SK-N-SH (cell line): Measurements from ENCODE around the gene NUDT14.

Source experiments
- CHD2 ChIP-seq: fragments of 150-350 bp; IDR thresholded peaks from 2 replicates; pipeline ENCODE4 v1.6.1; 2018; ENCODE audit warnings: low read length; ENCODE audit not compliant: partially characterized antibody
- CTCF ChIP-seq: fragments of 200-600 bp; sonication (generic); IDR thresholded peaks from 2 replicates; pipeline ENCODE4 v1.6.1; 2017; ENCODE audit warnings: antibody characterized with exemption, mild to moderate bottlenecking, moderate library complexity
- EP300 ChIP-seq, 2 experiments: IDR thresholded peaks; 2 replicates each; pipeline versions ENCODE4 v1.4.0 to v1.6.1; 2012; ENCODE audit warnings: borderline replicate concordance in 1 of 2, low read depth in 1 of 2, low read length in 1 of 2
- EZH2phosphoT487 ChIP-seq: fragments of 200-600 bp; sonication (generic); IDR thresholded peaks from 2 replicates; pipeline ENCODE4 v1.6.1; 2017; ENCODE audit warnings: low read depth, mixed run types, mild to moderate bottlenecking, antibody characterized with exemption, moderate library complexity, borderline replicate concordance
- GABPA ChIP-seq: IDR thresholded peaks from 2 replicates; pipeline ENCODE4 v1.4.0; 2012; ENCODE audit warnings: low read depth, mild to moderate bottlenecking
- POLR2AphosphoS5 ChIP-seq: IDR thresholded peaks from 2 replicates; pipeline ENCODE4 v1.6.1; 2012; ENCODE audit warnings: low read depth, low read length
- RAD21 ChIP-seq: IDR thresholded peaks from 2 replicates; pipeline ENCODE4 v1.6.1; 2012; ENCODE audit warnings: mild to moderate bottlenecking, low read length
- REST ChIP-seq: IDR thresholded peaks from 2 replicates; pipeline ENCODE4 v1.6.1; 2012; ENCODE audit warnings: mild to moderate bottlenecking, low read depth, low read length, moderate library complexity
- SIN3A ChIP-seq: IDR thresholded peaks from 2 replicates; pipeline ENCODE4 v1.6.1; 2012; ENCODE audit warnings: low read depth, mild to moderate bottlenecking, low read length, moderate library complexity, borderline replicate concordance
- SMC3 ChIP-seq: IDR thresholded peaks from 2 replicates; pipeline ENCODE4 v1.6.1; 2012; ENCODE audit warnings: low read depth, low read length, improper control_type of control experiment
- TAF1 ChIP-seq: IDR thresholded peaks from 2 replicates; pipeline ENCODE4 v1.6.1; 2012; ENCODE audit warnings: low read depth, mild to moderate bottlenecking, low read length, moderate library complexity, borderline replicate concordance
- USF1 ChIP-seq: IDR thresholded peaks from 2 replicates; pipeline ENCODE4 v1.4.0; 2012; ENCODE audit warnings: low read depth, borderline replicate concordance

GRCh38 chr14:105161964-105162668 lies 19.0 kb downstream of the NUDT14 start:
- TF ChIP-seq REST (no peak), CTCF (no peak), EP300 (IDR thresholded peaks at IDR 0.05; ENCODE audit: borderline replicate concordance in 1 of 2, low read depth in 1 of 2, low read length in 1 of 2) (no peak), CHD2 (no peak), TAF1 (no peak), RAD21 (no peak), EZH2phosphoT487 (no peak), POLR2AphosphoS5 (no peak), GABPA (no peak), SIN3A (no peak), SMC3 (no peak), USF1 (no peak)
